ENCODE results near the gene MSLN. TPM values are rescaled to one million over a fixed set of nuclear protein-coding genes. Genes with fewer than 3 reads are reported as not detected.

MSLN gene
- total and polyA plus RNA-seq, 4 donors = 0.33 to 2.1 (median 1.0) TPM

GRCh38 chr16:727291-727977 is 33.1 kb upstream of the MSLN start:
- Histone ChIP-seq H3K9me3 (ENCODE audit: control insufficient read depth, low read length) (no peaks in the 10 kb centered on the region), H3K27ac (ENCODE audit: low read depth in 1 of 2, low read length in 2 of 2) (no peak overlapping the region), H3K27me3 (ENCODE audit: control insufficient read depth in 1 of 2, insufficient read depth in 2 of 2, low read length in 1 of 2) (no peaks in the 10 kb centered on the region), H3K4me1 (ENCODE audit: control insufficient read depth in 1 of 2, insufficient read depth in 2 of 2, low read length in 2 of 2) (no peaks in the 10 kb centered on the region), H3K36me3 (ENCODE audit: control insufficient read depth in 1 of 2, insufficient read depth in 2 of 2, low read length in 1 of 2) (no peaks in the 10 kb centered on the region), H3K4me3 (ENCODE audit: low read length in 2 of 2) (no peak overlapping the region)
- DNase-seq = no peak
- no peak for ATAC-seq (ENCODE audit: low FRiP score)
- intact Hi-C loops (cut with DNase I) = no loop called here
- 1% methylated on average over 50 to 61 of the region's 61 CpGs for WGBS, 2 donors

- no peak for ATAC-seq (ENCODE audit: low FRiP score)
- Histone ChIP-seq H3K36me3 (ENCODE audit: control insufficient read depth in 1 of 2, insufficient read depth in 2 of 2, low read length in 1 of 2) (no peaks in the 10 kb centered on the region), H3K4me1 (ENCODE audit: control insufficient read depth in 1 of 2, insufficient read depth in 2 of 2, low read length in 2 of 2) (no peaks in the 10 kb centered on the region), H3K27ac (ENCODE audit: low read depth in 1 of 2, low read length in 2 of 2) (no peak overlapping the region), H3K27me3 (ENCODE audit: control insufficient read depth in 1 of 2, insufficient read depth in 2 of 2, low read length in 1 of 2) (no peaks in the 10 kb centered on the region), H3K9me3 (ENCODE audit: control insufficient read depth, low read length) (no peaks in the 10 kb centered on the region), H3K4me3 (ENCODE audit: low read length in 2 of 2) (no peak overlapping the region)
- intact Hi-C loops (cut with DNase I) = no loop called here
- whole genome bisulfite sequencing, 2 donors = 1 to 2% methylated on average over 66 to 80 of the region's 80 CpGs
- DNase-seq = peak; percentile 82 to 90
These were observed 32.2 kb upstream of the MSLN start for GRCh38 chr16:728131-728889.

- intact Hi-C loops (cut with DNase I) = no loop called here
- no peak for DNase-seq
- no peak overlapping the region for H3K4me3 ChIP-seq (ENCODE audit: low read length in 2 of 2)
- H3K27ac ChIP-seq (ENCODE audit: low read depth in 1 of 2, low read length in 2 of 2) = no peak overlapping the region
- H3K36me3 ChIP-seq (ENCODE audit: control insufficient read depth in 1 of 2, insufficient read depth in 2 of 2, low read length in 1 of 2) = peaks cover 0 to 2% of the 10 kb centered on the region in 2 donors
- H3K27me3 ChIP-seq (ENCODE audit: control insufficient read depth in 1 of 2, insufficient read depth in 2 of 2, low read length in 1 of 2) = no peaks in the 10 kb centered on the region
- H3K4me1 ChIP-seq (ENCODE audit: control insufficient read depth in 1 of 2, insufficient read depth in 2 of 2, low read length in 2 of 2) = no peaks in the 10 kb centered on the region
- no peak for ATAC-seq (ENCODE audit: low FRiP score)
- WGBS, 2 donors = 63 to 66% methylated on average over 47 to 55 of the region's 55 CpGs
- H3K9me3 ChIP-seq (ENCODE audit: control insufficient read depth, low read length) = no peaks in the 10 kb centered on the region
These were observed 31.4 kb upstream of the MSLN start for GRCh38 chr16:728890-729744.

- no peak for ATAC-seq (ENCODE audit: low FRiP score)
- Histone ChIP-seq H3K27ac (ENCODE audit: low read depth in 1 of 2, low read length in 2 of 2) (no peak overlapping the region), H3K27me3 (ENCODE audit: control insufficient read depth in 1 of 2, insufficient read depth in 2 of 2, low read length in 1 of 2) (no peaks in the 10 kb centered on the region), H3K4me3 (ENCODE audit: low read length in 2 of 2) (no peak overlapping the region), H3K4me1 (ENCODE audit: control insufficient read depth in 1 of 2, insufficient read depth in 2 of 2, low read length in 2 of 2) (no peaks in the 10 kb centered on the region), H3K36me3 (ENCODE audit: control insufficient read depth in 1 of 2, insufficient read depth in 2 of 2, low read length in 1 of 2) (peaks cover 0 to 2% of the 10 kb centered on the region in 2 donors), H3K9me3 (ENCODE audit: control insufficient read depth, low read length) (no peaks in the 10 kb centered on the region)
- WGBS, 2 donors = 89% methylated on average over 37 of the region's 37 CpGs
- no peak for DNase-seq
- intact Hi-C loops (cut with DNase I) = no loop called here
These were observed 30.5 kb upstream of the MSLN start for GRCh38 chr16:729768-730665.

- Histone ChIP-seq H3K4me3 (ENCODE audit: low read length in 2 of 2) (no peak overlapping the region), H3K4me1 (ENCODE audit: control insufficient read depth in 1 of 2, insufficient read depth in 2 of 2, low read length in 2 of 2) (no peaks in the 10 kb centered on the region), H3K9me3 (ENCODE audit: control insufficient read depth, low read length) (no peaks in the 10 kb centered on the region), H3K27me3 (ENCODE audit: control insufficient read depth in 1 of 2, insufficient read depth in 2 of 2, low read length in 1 of 2) (no peaks in the 10 kb centered on the region), H3K36me3 (ENCODE audit: control insufficient read depth in 1 of 2, insufficient read depth in 2 of 2, low read length in 1 of 2) (peaks cover 0 to 2% of the 10 kb centered on the region in 2 donors), H3K27ac (ENCODE audit: low read depth in 1 of 2, low read length in 2 of 2) (no peak overlapping the region)
- DNase-seq (no peak), ATAC-seq (ENCODE audit: low FRiP score) (no peak)
- 86 to 93% methylated on average over 22 of the region's 22 CpGs for WGBS, 2 donors
- intact Hi-C loops (cut with DNase I) = no loop called here
These were observed 29.6 kb upstream of the MSLN start for GRCh38 chr16:730666-731509.

GRCh38 chr16:732332-732731 is 28.2 kb upstream of the MSLN start:
- Histone ChIP-seq H3K27me3 (ENCODE audit: control insufficient read depth in 1 of 2, insufficient read depth in 2 of 2, low read length in 1 of 2) (no peaks in the 10 kb centered on the region), H3K4me1 (ENCODE audit: control insufficient read depth in 1 of 2, insufficient read depth in 2 of 2, low read length in 2 of 2) (no peaks in the 10 kb centered on the region), H3K36me3 (ENCODE audit: control insufficient read depth in 1 of 2, insufficient read depth in 2 of 2, low read length in 1 of 2) (peaks cover 0 to 2% of the 10 kb centered on the region in 2 donors), H3K4me3 (ENCODE audit: low read length in 2 of 2) (no peak overlapping the region), H3K27ac (ENCODE audit: low read depth in 1 of 2, low read length in 2 of 2) (no peak overlapping the region), H3K9me3 (ENCODE audit: control insufficient read depth, low read length) (no peaks in the 10 kb centered on the region)
- no peak for ATAC-seq (ENCODE audit: low FRiP score)
- WGBS, 2 donors = 94 to 95% methylated on average over 12 of the region's 12 CpGs
- intact Hi-C loops (cut with DNase I) = no loop called here
- DNase-seq = no peak

GRCh38 chr16:732936-733335 is 27.6 kb upstream of the MSLN start:
- H3K36me3 ChIP-seq (ENCODE audit: control insufficient read depth in 1 of 2, insufficient read depth in 2 of 2, low read length in 1 of 2) = peaks cover 0 to 2% of the 10 kb centered on the region in 2 donors
- intact Hi-C loops (cut with DNase I) = no loop called here
- no peak overlapping the region for H3K4me3 ChIP-seq (ENCODE audit: low read length in 2 of 2)
- no peaks in the 10 kb centered on the region for H3K9me3 ChIP-seq (ENCODE audit: control insufficient read depth, low read length)
- DNase-seq (no peak), ATAC-seq (ENCODE audit: low FRiP score) (no peak)
- no peak overlapping the region for H3K27ac ChIP-seq (ENCODE audit: low read depth in 1 of 2, low read length in 2 of 2)
- 87 to 91% methylated on average over 13 of the region's 13 CpGs for WGBS, 2 donors
- no peaks in the 10 kb centered on the region for H3K27me3 ChIP-seq (ENCODE audit: control insufficient read depth in 1 of 2, insufficient read depth in 2 of 2, low read length in 1 of 2)
- H3K4me1 ChIP-seq (ENCODE audit: control insufficient read depth in 1 of 2, insufficient read depth in 2 of 2, low read length in 2 of 2) = no peaks in the 10 kb centered on the region
